Mesenchymal stem cell (in vitro differentiated cells and primary cell): ENCODE measurements around the gene PGS1.

Source experiments
- DNase-seq: peaks from one replicate; pipeline ENCODE4 v3.0.0-alpha.2; 2013
- H2AFZ ChIP-seq: one replicate; pipeline ENCODE4 v1.6.1; 2013; ENCODE audit warnings: low read depth, mild to moderate bottlenecking, control low read depth, inconsistent platforms, low read length, moderate library complexity
- H2AK5ac ChIP-seq: 2 replicates; pipeline ENCODE4 v1.6.1; 2013; ENCODE audit warnings: low read length, moderate library complexity, mild to moderate bottlenecking, inconsistent platforms; ENCODE audit not compliant: severe bottlenecking
- H2BK120ac ChIP-seq: one replicate; pipeline ENCODE4 v1.6.1; 2013; ENCODE audit warnings: low read depth, mild to moderate bottlenecking, inconsistent platforms, low read length, moderate library complexity
- H2BK12ac ChIP-seq, 2 experiments: one replicate each; pipeline ENCODE4 v1.6.1; 2013; ENCODE audit warnings: inconsistent platforms in 2 of 2, low read length in 2 of 2, mild to moderate bottlenecking in 2 of 2, moderate library complexity in 2 of 2, control low read depth in 1 of 2
- H2BK15ac ChIP-seq: one replicate; pipeline ENCODE4 v1.6.1; 2013; ENCODE audit warnings: mild to moderate bottlenecking, low read depth, inconsistent platforms; ENCODE audit not compliant: poor library complexity, severe bottlenecking
- H2BK5ac ChIP-seq: 2 replicates; pipeline ENCODE4 v1.6.1; 2013; ENCODE audit warnings: low read depth, mild to moderate bottlenecking, low read length, control low read depth, inconsistent platforms; ENCODE audit not compliant: poor library complexity, severe bottlenecking
- H3K14ac ChIP-seq, 2 experiments: one replicate each; pipeline ENCODE4 v1.6.1; 2013; ENCODE audit warnings: inconsistent platforms in 2 of 2, low read length in 2 of 2, control low read depth in 1 of 2, mild to moderate bottlenecking in 1 of 2, moderate library complexity in 1 of 2
- H3K18ac ChIP-seq, 2 experiments: one replicate each; pipeline ENCODE4 v1.6.1; 2013; ENCODE audit warnings: inconsistent platforms in 2 of 2, low read length in 2 of 2, control low read depth in 1 of 2, low read depth in 1 of 2, mild to moderate bottlenecking in 1 of 2
- H3K23ac ChIP-seq, 2 experiments: one replicate each; pipeline ENCODE4 v1.6.1; 2013; ENCODE audit warnings: inconsistent platforms in 2 of 2, low read length in 2 of 2, mild to moderate bottlenecking in 2 of 2, moderate library complexity in 2 of 2, control low read depth in 1 of 2
- H3K27ac ChIP-seq: 2 replicates; pipeline ENCODE4 v1.5.1; 2013; ENCODE audit warnings: mild to moderate bottlenecking, moderate library complexity, low read length, control low read depth, inconsistent platforms; ENCODE audit not compliant: poor library complexity, severe bottlenecking
- H3K27me3 ChIP-seq, 2 experiments: 2 replicates each; pipeline versions ENCODE4 v1.6.1 to v1.7.0; 2013; ENCODE audit warnings: low read length in 2 of 2, mild to moderate bottlenecking in 2 of 2, moderate library complexity in 2 of 2, control low read depth in 1 of 2, inconsistent platforms in 1 of 2; ENCODE audit not compliant: control insufficient read depth in 1 of 2, insufficient read depth in 1 of 2
- H3K36me3 ChIP-seq, 2 experiments: 2 replicates each; pipeline versions ENCODE4 v1.6.1 to v1.7.0; 2013; ENCODE audit warnings: low read length in 2 of 2, control low read depth in 1 of 2, inconsistent platforms in 1 of 2, low read depth in 1 of 2, mild to moderate bottlenecking in 1 of 2; ENCODE audit not compliant: insufficient read depth in 2 of 2, control insufficient read depth in 1 of 2
- H3K4ac ChIP-seq, 2 experiments: one replicate each; pipeline ENCODE4 v1.6.1; 2013; ENCODE audit warnings: inconsistent platforms in 2 of 2, low read length in 2 of 2, mild to moderate bottlenecking in 2 of 2, moderate library complexity in 2 of 2, control low read depth in 1 of 2, low read depth in 1 of 2
- H3K4me1 ChIP-seq: 2 replicates; pipeline ENCODE4 v1.6.1; 2013; ENCODE audit warnings: low read depth, low read length, control low read depth; ENCODE audit not compliant: control insufficient read depth, insufficient read depth
- H3K4me2 ChIP-seq: 2 replicates; pipeline ENCODE4 v1.6.1; 2013; ENCODE audit warnings: low read length, mild to moderate bottlenecking, inconsistent platforms; ENCODE audit not compliant: poor library complexity, severe bottlenecking
- H3K4me3 ChIP-seq, 2 experiments: 2 replicates each; pipeline versions ENCODE4 v1.5.1 to v1.7.0; 2013; ENCODE audit warnings: low read length in 2 of 2, mild to moderate bottlenecking in 2 of 2, control low read depth in 1 of 2, low read depth in 1 of 2; ENCODE audit not compliant: insufficient read depth in 1 of 2
- H3K79me1 ChIP-seq: replicated peaks from 2 replicates; pipeline ENCODE4 v1.6.1; 2013; ENCODE audit warnings: mild to moderate bottlenecking, control low read depth, low read length, inconsistent platforms; ENCODE audit not compliant: poor library complexity, severe bottlenecking
- H3K9ac ChIP-seq: 2 replicates; pipeline ENCODE4 v1.7.0; 2013; ENCODE audit warnings: mild to moderate bottlenecking, low read length, moderate library complexity
- H3K9me3 ChIP-seq: 2 replicates; pipeline ENCODE4 v1.7.0; 2013; ENCODE audit warnings: mild to moderate bottlenecking, low read length; ENCODE audit not compliant: control insufficient read depth
- H4K8ac ChIP-seq: one replicate; pipeline ENCODE4 v1.6.1; 2013; ENCODE audit warnings: inconsistent platforms, mild to moderate bottlenecking, low read length, moderate library complexity
- H4K91ac ChIP-seq: one replicate; pipeline ENCODE4 v1.6.1; 2013; ENCODE audit warnings: mild to moderate bottlenecking, low read length, inconsistent platforms
- WGBS: methylation state at CpG from one replicate; pipeline ENCODE4 v1.1.7; 2013; ENCODE audit warnings: mixed read lengths; 5-methylcytosine and 5-hydroxymethylcytosine counted together

Gene PGS1

GRCh38 chr17:78397681-78398101 is 19.2 kb downstream of the PGS1 start:
- no peak overlapping the region for H3K4ac ChIP-seq
- H2AFZ ChIP-seq = no peak overlapping the region
- H3K9ac ChIP-seq = no peak overlapping the region
- H2BK120ac ChIP-seq = no peak overlapping the region
- peak; percentile 74 for DNase-seq
- peak overlapping the region; percentile 68 for H3K27ac ChIP-seq
- no peak overlapping the region for H2BK5ac ChIP-seq
- H2BK12ac ChIP-seq = no peak overlapping the region
- H3K79me1 ChIP-seq = peaks cover 18% of the 10 kb centered on the region
- no peak overlapping the region for H4K8ac ChIP-seq
- no peaks in the 10 kb centered on the region for H3K27me3 ChIP-seq
- no peak overlapping the region for H3K4me3 ChIP-seq
- no peak overlapping the region for H2BK15ac ChIP-seq
- peak overlapping the region; percentile 28 for H2AK5ac ChIP-seq
- H3K18ac ChIP-seq = no peak overlapping the region
- no peaks in the 10 kb centered on the region for H3K9me3 ChIP-seq
- peaks cover 58% of the 10 kb centered on the region for H3K4me1 ChIP-seq
- H4K91ac ChIP-seq = no peak overlapping the region
- 57% methylated on average over 7 of the region's 13 CpGs for WGBS
- H3K36me3 ChIP-seq = peaks cover 64 to 84% of the 10 kb centered on the region in 2 experiments
- no peak overlapping the region for H3K14ac ChIP-seq
- H3K4me2 ChIP-seq = no peak overlapping the region
- H3K23ac ChIP-seq = no peak overlapping the region

GRCh38 chr17:78398390-78398789 is 19.9 kb downstream of the PGS1 start:
- no peaks in the 10 kb centered on the region for H3K27me3 ChIP-seq
- no peak overlapping the region for H2AFZ ChIP-seq
- H4K91ac ChIP-seq = no peak overlapping the region
- H3K14ac ChIP-seq = no peak overlapping the region
- no peak overlapping the region for H3K4me3 ChIP-seq
- H3K18ac ChIP-seq = no peak overlapping the region
- DNase-seq = no peak
- peak overlapping the region; percentile 84 for H2AK5ac ChIP-seq
- H2BK15ac ChIP-seq = no peak overlapping the region
- H3K4ac ChIP-seq = no peak overlapping the region
- H3K9ac ChIP-seq = no peak overlapping the region
- H2BK5ac ChIP-seq = no peak overlapping the region
- H3K27ac ChIP-seq = peak overlapping the region; percentile 68
- 95% methylated on average over 3 of the region's 3 CpGs for WGBS
- no peak overlapping the region for H3K4me2 ChIP-seq
- H3K9me3 ChIP-seq = no peaks in the 10 kb centered on the region
- H3K36me3 ChIP-seq = peaks cover 67 to 88% of the 10 kb centered on the region in 2 experiments
- no peak overlapping the region for H2BK12ac ChIP-seq
- H3K4me1 ChIP-seq = peaks cover 60% of the 10 kb centered on the region
- H3K23ac ChIP-seq = no peak overlapping the region
- H3K79me1 ChIP-seq = peaks cover 18% of the 10 kb centered on the region
- no peak overlapping the region for H4K8ac ChIP-seq
- H2BK120ac ChIP-seq = no peak overlapping the region

- Histone ChIP-seq H3K23ac (peak overlapping the region in 1 of 2 experiments; percentile 27), H4K8ac (no peak overlapping the region), H2AK5ac (peak overlapping the region; percentile 72), H2AFZ (no peak overlapping the region), H3K14ac (no peak overlapping the region), H3K4me2 (no peak overlapping the region), H3K4ac (no peak overlapping the region), H2BK15ac (no peak overlapping the region), H3K79me1 (peaks cover 21% of the 10 kb centered on the region), H3K4me3 (no peak overlapping the region), H3K27me3 (no peaks in the 10 kb centered on the region), H2BK12ac (no peak overlapping the region), H2BK5ac (no peak overlapping the region), H3K18ac (no peak overlapping the region), H3K36me3 (peaks cover 74 to 90% of the 10 kb centered on the region in 2 experiments), H3K9me3 (no peaks in the 10 kb centered on the region), H3K9ac (no peak overlapping the region), H4K91ac (no peak overlapping the region), H2BK120ac (no peak overlapping the region), H3K27ac (no peak overlapping the region), H3K4me1 (peaks cover 59% of the 10 kb centered on the region)
- 92% methylated on average over 28 of the region's 28 CpGs for WGBS
- no peak for DNase-seq
Observed at GRCh38 chr17:78399028-78399692, 20.7 kb downstream of the PGS1 start.

GRCh38 chr17:78399693-78400144 is 21.3 kb downstream of the PGS1 start:
- H2AFZ ChIP-seq = no peak overlapping the region
- peaks cover 58% of the 10 kb centered on the region for H3K4me1 ChIP-seq
- no peak overlapping the region for H3K27ac ChIP-seq
- no peak overlapping the region for H2BK12ac ChIP-seq
- H4K8ac ChIP-seq = no peak overlapping the region
- no peak overlapping the region for H3K4ac ChIP-seq
- H3K9me3 ChIP-seq = no peaks in the 10 kb centered on the region
- H4K91ac ChIP-seq = no peak overlapping the region
- DNase-seq = no peak
- H3K4me3 ChIP-seq = no peak overlapping the region
- H2BK5ac ChIP-seq = no peak overlapping the region
- H2AK5ac ChIP-seq = peak overlapping the region; percentile 49
- H2BK120ac ChIP-seq = no peak overlapping the region
- H3K18ac ChIP-seq = no peak overlapping the region
- no peak overlapping the region for H3K14ac ChIP-seq
- no peak overlapping the region for H2BK15ac ChIP-seq
- H3K27me3 ChIP-seq = no peaks in the 10 kb centered on the region
- peaks cover 25% of the 10 kb centered on the region for H3K79me1 ChIP-seq
- 92% methylated on average over 6 of the region's 6 CpGs for WGBS
- H3K23ac ChIP-seq = no peak overlapping the region
- H3K4me2 ChIP-seq = no peak overlapping the region
- H3K36me3 ChIP-seq = peaks cover 75 to 93% of the 10 kb centered on the region in 2 experiments
- H3K9ac ChIP-seq = no peak overlapping the region
